Inferior parietal cortex (tissue), 1 donor: ENCODE data around the gene RAB3B.
"Not testable (repeated sequence)": the region's sequence is repeated elsewhere in the genome, so short reads cannot be mapped to it uniquely, and the experiment has no call there.

ENCODE experiments used
- DNase-seq: peaks from one replicate; pipeline ENCODE4 v3.0.0-alpha.2; 2016; ENCODE audit errors: extremely low spot score

RAB3B gene, protein sequence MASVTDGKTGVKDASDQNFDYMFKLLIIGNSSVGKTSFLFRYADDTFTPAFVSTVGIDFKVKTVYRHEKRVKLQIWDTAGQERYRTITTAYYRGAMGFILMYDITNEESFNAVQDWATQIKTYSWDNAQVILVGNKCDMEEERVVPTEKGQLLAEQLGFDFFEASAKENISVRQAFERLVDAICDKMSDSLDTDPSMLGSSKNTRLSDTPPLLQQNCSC

DNA sequence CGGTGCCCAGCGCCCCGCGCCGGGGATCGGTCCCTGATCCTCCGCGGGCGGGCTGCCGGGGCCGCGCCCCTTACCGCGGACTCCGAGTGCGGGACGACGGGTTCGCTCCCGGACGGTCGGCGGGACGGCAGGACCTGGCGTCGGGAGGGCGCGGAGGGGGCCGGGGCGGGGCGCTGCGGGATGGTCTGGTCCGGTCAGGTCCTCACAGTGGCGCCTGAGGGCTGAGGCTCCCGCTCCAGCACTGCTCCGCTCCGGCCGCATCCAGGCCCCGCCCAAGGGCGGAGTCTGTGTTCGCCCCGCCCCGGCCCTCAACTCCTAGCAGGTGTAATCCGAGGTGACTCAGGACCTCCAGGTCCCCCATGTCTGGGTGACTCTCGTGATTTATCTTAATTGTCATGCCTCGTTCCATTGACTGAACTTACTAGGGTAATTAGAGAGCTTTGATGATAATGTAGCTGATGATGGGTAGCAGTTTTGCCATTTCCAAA, at the start of gene RAB3B:
Gene RAB3B (minus strand): TSS at position 223 of the 488 bp plus-strand sequence. CDS start 13,583 bp downstream, outside the sequence.
- no peak for DNase-seq

DNA sequence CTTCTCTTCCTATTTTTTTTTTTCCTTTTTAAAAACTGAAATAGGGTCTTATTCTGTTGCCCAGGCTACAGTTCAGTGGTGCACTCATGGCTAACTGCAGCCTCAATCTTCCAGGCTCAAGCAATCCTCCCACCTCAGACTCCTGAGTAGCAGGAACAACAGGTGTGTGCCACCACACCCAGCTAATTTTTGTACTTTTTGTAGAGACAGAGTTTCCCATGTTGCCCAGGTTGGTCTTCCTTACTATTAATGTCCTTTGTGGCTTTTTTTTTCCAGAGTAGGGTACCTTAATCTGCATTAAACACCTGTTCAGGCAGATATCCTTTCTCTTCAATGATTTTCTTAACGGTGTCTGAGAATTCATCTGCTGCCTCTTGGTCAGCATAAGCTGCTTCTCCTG, 47.4 kb upstream of the RAB3B start:
- no peak for DNase-seq

DNA sequence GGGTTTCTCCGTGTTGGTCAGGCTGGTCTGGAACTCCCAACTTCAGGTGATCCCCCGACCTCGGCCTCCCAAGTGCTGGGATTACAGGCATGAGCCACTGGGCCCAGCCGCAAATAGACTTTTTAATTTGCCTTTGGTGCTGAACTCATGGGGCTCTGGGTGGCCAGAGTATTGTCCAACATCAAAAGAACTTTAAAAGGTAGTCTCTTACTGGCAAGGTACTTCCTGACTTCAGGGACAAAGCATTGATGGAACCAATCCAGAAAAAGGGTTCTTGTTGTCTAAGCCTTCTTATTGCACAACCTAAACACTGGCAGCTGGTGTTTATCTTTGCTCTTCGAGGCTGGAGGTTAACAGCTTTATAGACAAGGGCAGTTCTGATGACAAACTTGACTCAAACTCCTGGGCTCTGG, 46.9 kb upstream of the RAB3B start:
- no peak for DNase-seq

DNA sequence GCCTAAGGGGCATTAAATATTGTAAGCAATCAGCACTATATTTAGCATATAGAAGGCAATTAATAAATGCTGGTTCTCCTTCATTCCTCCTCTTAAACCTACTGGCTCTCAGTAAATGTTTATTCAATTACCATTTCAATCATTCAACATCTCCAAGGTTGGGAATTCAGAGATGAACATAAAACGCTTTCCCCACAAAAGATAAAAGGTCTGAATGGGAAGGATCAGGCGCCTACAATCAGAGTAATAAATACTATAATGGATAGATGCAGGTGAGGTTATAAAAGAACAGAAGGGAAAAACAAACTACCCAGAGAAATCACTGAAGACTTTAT, 43.5 kb upstream of the RAB3B start:
- no peak for DNase-seq

DNA sequence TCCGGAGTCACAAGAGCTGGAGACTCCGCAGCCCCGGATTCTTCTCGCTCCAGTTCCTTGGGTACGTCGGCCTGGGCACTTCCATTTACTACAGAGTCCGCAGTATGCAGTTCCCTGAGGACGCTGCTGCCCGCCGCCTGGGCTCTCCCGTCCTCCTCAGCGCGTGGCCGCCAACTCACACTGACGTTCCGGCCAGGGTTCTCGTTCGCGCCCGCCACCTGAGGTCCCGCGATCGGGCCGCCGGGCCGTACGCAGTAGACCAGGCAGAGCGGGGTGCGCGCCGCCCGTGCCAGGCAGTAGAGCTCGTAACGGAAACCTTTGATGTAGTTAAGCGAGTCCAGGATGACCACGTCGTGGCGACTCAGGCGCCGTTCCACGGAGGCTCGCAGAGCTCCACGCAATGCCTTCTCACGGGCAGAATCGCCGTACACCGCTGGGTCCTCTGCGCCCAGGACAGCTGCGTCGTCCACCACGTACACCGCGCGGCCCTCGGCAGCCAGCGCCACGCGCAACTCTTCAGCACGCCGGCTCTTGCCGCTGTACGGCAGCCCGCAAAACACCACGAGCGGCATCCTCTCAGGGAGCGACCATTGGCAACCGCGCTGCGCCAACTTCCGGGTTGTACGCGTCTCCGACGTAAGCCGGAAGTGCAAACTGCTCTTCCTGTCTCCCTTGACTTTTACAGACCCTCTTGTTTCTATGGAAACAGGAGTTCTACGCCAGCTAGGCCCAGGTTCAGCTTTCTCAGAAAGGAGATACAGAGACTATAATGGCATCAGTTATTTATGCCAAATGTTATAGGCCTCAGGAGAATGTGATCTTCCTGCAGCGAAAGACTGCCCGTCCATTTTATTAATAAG, 42.9 kb upstream of the RAB3B start, which contains the start of gene KTI12:
Gene KTI12 (minus strand): TSS at position 621 of the 860 bp plus-strand sequence. CDS start 49 bp downstream, at position 572.
- peak; percentile 94 for DNase-seq

DNA sequence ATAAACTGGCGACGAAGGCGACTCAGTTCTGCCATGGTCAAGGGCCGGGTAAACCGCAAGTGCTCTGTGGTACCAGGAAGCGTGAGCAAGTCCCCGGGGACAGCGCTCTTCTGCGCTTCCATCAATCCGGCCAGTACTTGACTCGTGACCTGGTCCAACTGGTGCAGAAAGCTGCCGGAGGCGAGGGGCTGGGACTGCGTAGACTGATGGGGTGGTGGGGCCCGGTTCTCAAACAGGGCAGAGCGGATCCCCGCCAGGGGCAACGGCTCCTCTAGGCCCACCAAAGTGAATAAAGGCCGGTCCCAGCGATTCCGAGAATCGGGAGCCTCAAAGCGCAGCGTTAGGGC, 42.3 kb upstream of the RAB3B start:
- DNase-seq = peak; percentile 10

DNA sequence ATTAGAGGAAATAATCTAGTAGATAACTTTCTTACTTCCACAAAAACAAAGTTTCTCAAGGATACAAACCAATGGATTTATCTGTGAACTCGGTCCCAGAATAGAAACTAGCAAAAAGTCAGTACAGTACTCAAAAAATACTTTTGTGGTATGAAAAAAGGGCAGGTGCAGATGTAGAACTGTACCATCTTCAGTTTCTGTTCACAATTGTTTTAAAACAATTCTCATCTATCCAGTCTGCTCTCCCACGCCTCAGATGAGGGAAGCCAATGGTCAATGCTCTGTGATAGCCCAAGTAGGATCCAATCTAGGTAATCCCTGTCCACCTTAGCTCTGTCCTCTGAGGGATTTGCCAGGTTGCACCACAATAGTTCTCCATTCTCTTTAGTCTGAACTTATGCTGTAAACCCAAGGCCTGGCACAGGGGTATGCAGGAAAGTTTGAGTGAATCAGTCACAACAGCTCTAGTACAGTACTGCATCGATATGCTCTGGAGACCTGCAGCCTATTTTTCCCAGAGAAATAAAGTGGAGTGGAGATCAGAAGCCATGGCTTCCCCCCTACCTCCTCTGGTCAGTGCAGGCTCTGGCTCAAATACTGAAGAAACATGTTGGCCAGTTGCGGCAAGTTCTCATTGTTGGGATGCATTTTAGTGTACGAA, 41.8 kb upstream of the RAB3B start:
- DNase-seq = no peak

GRCh38 chr1:52028839-52029238, 38.3 kb upstream of the RAB3B start:
- DNase-seq = not testable (repeated sequence)

- DNase-seq = no peak
Measured at GRCh38 chr1:52028328-52028727, 37.8 kb upstream of the RAB3B start.

- DNase-seq = no peak
Measured at GRCh38 chr1:52026278-52026677, 35.8 kb upstream of the RAB3B start.

DNA sequence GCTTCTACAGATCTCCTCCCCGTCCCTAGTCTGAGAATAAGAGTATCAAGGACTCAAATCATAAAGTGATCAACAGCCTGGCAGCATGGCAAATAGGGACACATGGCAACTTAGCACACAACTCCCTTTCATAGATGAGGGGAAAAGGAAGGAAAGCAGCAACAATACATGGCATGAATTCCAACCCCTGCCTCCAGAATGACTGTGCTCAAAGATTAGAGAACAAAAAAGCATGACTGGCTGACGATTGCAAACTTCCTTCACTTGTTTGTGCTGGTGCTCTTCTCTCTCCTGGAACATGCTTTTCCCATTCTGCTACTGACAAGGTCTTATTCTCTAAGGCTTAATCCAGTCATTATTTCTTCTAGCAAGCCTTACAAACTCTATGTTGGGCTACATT, 31.6 kb upstream of the RAB3B start:
- DNase-seq = no peak

DNA sequence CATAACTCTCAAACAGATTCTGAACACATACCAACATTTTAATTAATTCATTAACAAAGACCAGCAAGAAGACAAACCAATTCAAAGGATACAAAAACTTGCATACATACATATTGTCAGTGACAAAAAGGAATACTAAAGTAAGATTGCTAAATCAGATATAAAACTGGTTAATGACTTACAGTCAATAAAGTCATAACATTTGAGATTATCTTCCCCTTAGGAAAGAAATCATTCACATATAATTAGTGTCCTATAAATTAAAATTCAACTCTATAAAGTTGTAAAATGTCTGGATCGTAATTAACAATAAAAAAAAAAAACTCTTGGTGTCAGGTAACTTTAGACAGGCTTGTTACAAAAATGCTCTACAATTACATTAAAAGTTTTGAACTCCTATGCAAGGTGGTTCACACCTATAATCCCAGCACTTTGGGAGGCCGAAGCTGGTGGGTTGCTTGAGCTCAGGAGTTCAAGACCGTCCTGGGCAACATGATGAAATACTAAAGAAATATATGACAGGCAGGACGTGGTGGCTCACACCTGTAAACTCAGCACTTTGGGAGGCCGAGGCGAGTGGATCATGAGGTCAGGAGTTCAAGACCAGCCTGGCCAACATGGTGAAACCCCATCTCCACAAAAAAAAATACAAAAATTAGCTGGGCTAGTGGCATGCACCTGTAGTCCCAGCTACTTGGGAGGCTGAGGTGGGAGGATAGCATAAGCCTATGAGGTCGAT, 17.7 kb upstream of the RAB3B start:
- DNase-seq = no peak

- no peak for DNase-seq
Measured at GRCh38 chr1:52007215-52008002, 16.9 kb upstream of the RAB3B start.

DNA sequence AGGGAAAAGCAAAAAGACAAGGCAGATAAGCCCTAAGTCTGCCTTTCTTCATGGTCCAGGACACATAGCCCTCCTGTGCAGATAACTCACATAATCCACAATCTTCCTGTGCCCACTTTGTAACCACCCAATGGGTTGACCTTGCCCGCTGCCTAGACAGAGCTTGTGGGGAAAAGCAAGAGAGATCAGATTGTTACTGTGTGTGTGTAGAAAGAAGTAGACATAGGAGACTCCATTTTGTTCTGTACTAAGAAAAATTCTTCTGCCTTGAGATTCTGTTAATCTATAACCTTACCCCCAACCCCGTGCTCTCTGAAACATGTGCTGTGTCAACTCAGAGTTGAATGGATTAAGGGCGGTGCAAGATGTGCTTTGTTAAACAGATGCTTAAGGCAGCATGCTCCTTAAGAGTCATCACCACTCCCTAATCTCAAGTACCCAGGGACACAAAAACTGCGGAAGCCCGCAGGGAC, 15.6 kb upstream of the RAB3B start:
- not testable (repeated sequence) for DNase-seq

- DNase-seq = not testable (repeated sequence)
Measured at GRCh38 chr1:52005548-52005947, 15.0 kb upstream of the RAB3B start.

DNA sequence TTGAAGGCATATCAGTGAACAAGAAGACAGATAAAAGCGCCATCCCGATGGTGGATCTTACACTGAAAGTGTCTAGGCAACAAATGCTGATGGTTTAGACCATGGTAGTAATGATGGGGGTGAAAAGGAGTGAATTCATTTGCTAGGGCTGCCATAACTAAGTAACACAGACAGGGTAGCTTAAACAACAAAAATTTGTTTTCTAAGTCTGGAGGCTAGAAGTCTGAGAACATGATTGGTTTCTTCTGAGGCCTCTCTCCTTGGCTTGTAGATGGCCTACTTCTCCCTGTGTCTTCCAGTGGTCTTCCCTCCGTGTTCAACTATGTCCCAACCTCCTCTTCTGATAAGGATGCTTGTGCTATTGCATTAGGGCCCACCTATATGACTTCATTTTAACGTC, 13.4 kb upstream of the RAB3B start:
- no peak for DNase-seq

DNA sequence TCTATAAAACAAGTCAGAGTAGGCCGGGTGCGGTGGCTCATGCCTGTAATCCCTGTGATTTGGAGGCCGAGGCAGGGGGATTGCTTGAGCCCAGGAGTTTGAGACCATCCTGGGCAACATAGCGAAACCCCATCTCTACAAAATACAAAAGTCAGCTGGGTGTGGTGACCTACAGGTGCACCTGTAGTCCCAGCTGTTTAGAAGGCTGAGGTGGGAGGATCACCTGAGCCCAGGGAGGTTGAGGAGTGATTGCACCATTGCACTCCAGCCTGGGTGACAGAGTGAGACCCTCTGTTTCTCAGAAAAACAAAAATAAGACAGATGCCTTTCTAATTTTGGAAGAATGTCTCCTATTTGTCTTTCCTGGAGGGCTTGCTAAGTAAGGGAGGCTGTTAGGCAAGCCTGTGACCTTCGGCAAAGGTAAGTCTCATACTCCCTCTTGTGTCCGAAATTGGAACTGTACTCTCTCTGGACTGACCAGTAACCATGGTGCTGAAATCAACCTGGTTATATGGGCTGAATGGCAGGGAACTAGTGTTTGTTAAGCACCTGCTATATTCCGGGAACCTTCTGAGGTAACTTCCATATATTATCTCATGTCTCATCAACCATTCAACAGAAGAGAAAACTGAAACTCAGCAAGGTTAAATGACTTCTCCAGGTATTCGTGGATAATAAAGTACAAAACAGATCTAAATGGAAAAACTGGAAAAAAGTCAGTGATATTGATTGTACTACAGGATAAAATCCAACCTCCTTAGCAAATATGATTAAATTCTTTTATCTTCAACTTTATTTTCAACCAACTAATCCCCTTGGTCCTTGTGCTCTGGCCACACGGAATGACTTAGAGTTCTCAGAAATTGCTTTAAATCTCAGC, 11.8 kb upstream of the RAB3B start:
- DNase-seq = peak; percentile 95

GRCh38 chr1:51998701-51999100, 8.2 kb upstream of the RAB3B start:
- DNase-seq = no peak

GRCh38 chr1:51997974-51998382, 7.5 kb upstream of the RAB3B start:
- no peak for DNase-seq
